Measurements from ENCODE around the gene ADSS2. TPM values are rescaled to one million over a fixed set of nuclear protein-coding genes. Genes with fewer than 3 reads are reported as not detected.

The ADSS2 gene
- total and polyA plus RNA-seq, 11 donors: 3.5 to 14.0 (median 6.7) TPM

GRCh38 chr1:244400974-244401373, 50.7 kb downstream of the ADSS2 start:
- 95 to 100% (median 98%) methylated on average over 2 of the region's 2 CpGs for WGBS, 4 donors
- Histone ChIP-seq H3K4me1 (no peaks in the 10 kb centered on the region), H3K4me3 (no peak overlapping the region), H3K36me3 (peaks cover 0 to 44% (median 12%) of the 10 kb centered on the region in 9 donors), H3K27me3 (no peaks in the 10 kb centered on the region), H3K9me3 (peaks cover 0 to 40% (median 15%) of the 10 kb centered on the region in 12 donors), H3K27ac (no peak overlapping the region)
- intact Hi-C loops (cut with DNase I): no loop called here
- TF ChIP-seq CTCF (IDR thresholded peaks at IDR 0.05): no peak
- ATAC-seq (no peak), DNase-seq (no peak)

DNA sequence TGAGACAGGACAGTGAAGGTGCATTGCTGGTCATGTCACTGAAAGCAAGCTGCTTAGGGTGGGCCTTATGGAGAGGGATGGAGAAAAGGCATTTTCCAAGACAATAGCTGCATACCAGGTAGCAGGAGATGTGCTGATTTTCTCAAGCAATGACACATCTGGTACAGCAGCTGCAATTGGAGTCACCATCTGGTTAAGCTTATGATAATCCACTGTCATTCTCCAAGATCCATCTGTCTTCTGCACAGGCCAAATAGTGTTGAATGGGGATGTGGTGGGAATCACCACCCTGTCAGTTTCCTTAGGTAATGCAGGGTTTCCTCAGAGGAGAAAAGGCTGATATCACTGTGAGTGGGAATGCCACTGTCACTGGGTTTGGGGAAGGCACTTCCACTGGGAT, 54.6 kb downstream of the ADSS2 start:
- TF ChIP-seq CTCF (IDR thresholded peaks at IDR 0.05) (no peak), POLR2A (IDR thresholded peaks at IDR 0.05) (no peak)
- no peak overlapping the region for H3K4me3 ChIP-seq
- H3K27ac ChIP-seq: no peak overlapping the region
- intact Hi-C loops (cut with DNase I): no loop called here
- H3K27me3 ChIP-seq: no peaks in the 10 kb centered on the region
- H3K9me3 ChIP-seq: peaks cover 0 to 25% (median 12%) of the 10 kb centered on the region in 12 donors
- no peak for DNase-seq
- peaks cover 0 to 17% (median 4%) of the 10 kb centered on the region in 9 donors for H3K36me3 ChIP-seq
- ATAC-seq: no peak
- no peaks in the 10 kb centered on the region for H3K4me1 ChIP-seq

DNA sequence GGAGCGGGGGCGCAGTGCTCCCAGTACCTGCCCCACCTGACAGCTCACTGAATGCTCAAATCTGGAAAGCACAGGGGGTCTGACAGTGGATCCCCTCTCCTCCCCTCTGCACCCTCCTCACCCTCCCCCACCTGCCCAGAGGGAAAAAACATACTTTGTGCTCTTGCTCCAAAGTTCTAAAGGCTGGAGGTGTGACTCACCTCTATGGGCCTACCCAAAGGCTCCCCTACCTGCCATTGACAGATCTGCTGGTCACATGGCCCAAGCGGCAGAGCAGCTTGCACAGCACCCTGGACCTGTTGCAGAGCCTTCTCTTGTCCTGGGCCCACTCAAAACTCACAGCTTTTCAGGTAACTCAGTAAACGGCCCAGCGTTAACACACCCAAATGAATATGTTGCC, 55.7 kb downstream of the ADSS2 start:
- TF ChIP-seq POLR2A (IDR thresholded peaks at IDR 0.05): no peak
- no peak for TF ChIP-seq CTCF (IDR thresholded peaks at IDR 0.05)
- Histone ChIP-seq H3K27ac (no peak overlapping the region), H3K4me3 (no peak overlapping the region), H3K9me3 (peaks cover 0 to 13% (median 4%) of the 10 kb centered on the region in 12 donors), H3K4me1 (no peaks in the 10 kb centered on the region), H3K27me3 (no peaks in the 10 kb centered on the region), H3K36me3 (peaks cover 0 to 8% (median 0%) of the 10 kb centered on the region in 9 donors)
- WGBS, 4 donors: 74 to 87% (median 79%) methylated on average over 5 of the region's 5 CpGs
- DNase-seq (no peak), ATAC-seq (peak in 1 of 4 donors; percentile 46)
- intact Hi-C loops (cut with DNase I): no loop called here

GRCh38 chr1:244394826-244395765, 56.6 kb downstream of the ADSS2 start:
- Histone ChIP-seq H3K36me3 (no peaks in the 10 kb centered on the region), H3K9me3 (peaks cover 0 to 4% (median 0%) of the 10 kb centered on the region in 12 donors), H3K27me3 (no peaks in the 10 kb centered on the region), H3K4me1 (no peaks in the 10 kb centered on the region), H3K27ac (no peak overlapping the region), H3K4me3 (no peak overlapping the region)
- peak in 2 of 4 donors; percentile 12 to 36 for ATAC-seq
- intact Hi-C loops (cut with DNase I): no loop called here
- 75 to 85% (median 78%) methylated on average over 9 to 15 of the region's 15 CpGs for WGBS, 4 donors
- no peak for TF ChIP-seq POLR2A (IDR thresholded peaks at IDR 0.05)
- no peak for TF ChIP-seq CTCF (IDR thresholded peaks at IDR 0.05)
- DNase-seq: no peak

Measured in heart left ventricle (tissue), 16 donors.